Right renal pelvis (tissue), 4 donors: ENCODE results near the gene UGT1A4. TPM values are rescaled to one million over a fixed set of nuclear protein-coding genes. Genes with fewer than 3 reads are reported as not detected.

Experiments
- polyA plus RNA-seq, 4 donors: library from polyadenylated mRNA; unstranded; fragments of 120-200 nt; gene quantifications; one replicate each; pipeline ENCODE4 v1.2.1, GENCODE V29; 2013; ENCODE audit not compliant: insufficient read length in 4 of 4

The UGT1A4 gene
- polyA plus RNA-seq, 4 donors: 0.03 TPM; not detected in 3

Other genes starting within 250 kb of the UGT1A4 start
- gene USP40, start 152.0 kb upstream of the UGT1A4 start, polyA plus RNA-seq: 10 to 100 TPM; 42.0 to 57.0 (median 46.3) TPM
- not detected for gene UGT1A8, start 101.1 kb upstream of the UGT1A4 start, polyA plus RNA-seq
- under 1 TPM in 1 of 4 donors, not detected in 3; 0.03 TPM for gene UGT1A10, start 82.3 kb upstream of the UGT1A4 start, polyA plus RNA-seq
- gene UGT1A9, start 46.8 kb upstream of the UGT1A4 start, polyA plus RNA-seq: 1 to 10 TPM; 4.1 to 8.3 (median 5.7) TPM
- gene UGT1A7, start 36.8 kb upstream of the UGT1A4 start, polyA plus RNA-seq: under 1 TPM in 2 of 4 donors, not detected in 2; 0.03 to 0.07 TPM
- gene UGT1A6, start 25.8 kb upstream of the UGT1A4 start, polyA plus RNA-seq: 1 to 10 TPM; 2.8 to 5.3 (median 3.6) TPM
- gene UGT1A5, start 5.8 kb upstream of the UGT1A4 start, polyA plus RNA-seq: not detected
- gene UGT1A3, start 10.3 kb downstream of the UGT1A4 start, polyA plus RNA-seq: under 1 TPM in 1 of 4 donors, not detected in 3; 0.06 TPM
- under 1 TPM; 0.08 to 0.29 (median 0.16) TPM for gene UGT1A1, start 41.5 kb downstream of the UGT1A4 start, polyA plus RNA-seq
- gene MROH2A, start 59.6 kb downstream of the UGT1A4 start, polyA plus RNA-seq: under 1 TPM; 0.12 to 0.20 (median 0.15) TPM
- 10 to 100 TPM; 20.0 to 24.4 (median 23.2) TPM for gene HJURP, start 135.8 kb downstream of the UGT1A4 start, polyA plus RNA-seq
- gene TRPM8, start 198.6 kb downstream of the UGT1A4 start, polyA plus RNA-seq: under 1 TPM in 3 of 4 donors, not detected in 1; 0.10 to 0.31 (median 0.23) TPM